ENCODE data around the gene KIAA0825. TPM values are rescaled to one million over a fixed set of nuclear protein-coding genes. Genes with fewer than 3 reads are reported as not detected.

KIAA0825 gene
- total RNA-seq, 1 experiment from 2014 or later = 1.3 TPM

DNA sequence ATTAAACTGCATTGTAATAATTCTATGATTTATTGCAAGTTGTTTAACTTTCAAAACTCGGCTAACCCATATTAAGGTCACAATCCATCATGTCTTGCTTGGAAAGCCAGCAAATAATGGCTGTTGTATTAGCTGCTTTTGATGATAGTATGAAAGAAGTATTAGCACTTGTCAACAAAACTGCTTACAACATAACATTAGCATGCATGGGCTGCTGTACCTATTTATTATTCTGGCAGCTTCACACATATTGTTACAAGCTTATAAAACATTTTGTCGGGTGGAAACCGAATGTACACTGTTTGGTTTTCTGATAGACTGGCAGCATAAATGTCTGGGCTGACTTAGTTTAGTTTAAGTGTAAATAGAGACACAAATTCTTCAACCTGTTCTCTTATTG, 378.3 kb downstream of the KIAA0825 start (continued):
- TF ChIP-seq, protein P1, sequence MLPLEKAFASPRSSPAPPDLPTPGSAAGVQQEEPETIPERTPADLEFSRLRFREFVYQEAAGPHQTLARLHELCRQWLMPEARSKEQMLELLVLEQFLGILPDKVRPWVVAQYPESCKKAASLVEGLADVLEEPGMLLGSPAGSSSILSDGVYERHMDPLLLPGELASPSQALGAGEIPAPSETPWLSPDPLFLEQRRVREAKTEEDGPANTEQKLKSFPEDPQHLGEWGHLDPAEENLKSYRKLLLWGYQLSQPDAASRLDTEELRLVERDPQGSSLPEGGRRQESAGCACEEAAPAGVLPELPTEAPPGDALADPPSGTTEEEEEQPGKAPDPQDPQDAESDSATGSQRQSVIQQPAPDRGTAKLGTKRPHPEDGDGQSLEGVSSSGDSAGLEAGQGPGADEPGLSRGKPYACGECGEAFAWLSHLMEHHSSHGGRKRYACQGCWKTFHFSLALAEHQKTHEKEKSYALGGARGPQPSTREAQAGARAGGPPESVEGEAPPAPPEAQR (CRISPR knock-in tag; IDR thresholded peaks at IDR 0.05) = no peak
- TF ChIP-seq, protein P2, sequence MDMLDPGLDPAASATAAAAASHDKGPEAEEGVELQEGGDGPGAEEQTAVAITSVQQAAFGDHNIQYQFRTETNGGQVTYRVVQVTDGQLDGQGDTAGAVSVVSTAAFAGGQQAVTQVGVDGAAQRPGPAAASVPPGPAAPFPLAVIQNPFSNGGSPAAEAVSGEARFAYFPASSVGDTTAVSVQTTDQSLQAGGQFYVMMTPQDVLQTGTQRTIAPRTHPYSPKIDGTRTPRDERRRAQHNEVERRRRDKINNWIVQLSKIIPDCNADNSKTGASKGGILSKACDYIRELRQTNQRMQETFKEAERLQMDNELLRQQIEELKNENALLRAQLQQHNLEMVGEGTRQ (CRISPR knock-in tag; IDR thresholded peaks at IDR 0.05) = no peak
- TF ChIP-seq ZNF671 (CRISPR knock-in tag; IDR thresholded peaks at IDR 0.05) = no peak
- TF ChIP-seq FOXK1 (CRISPR knock-in tag; IDR thresholded peaks at IDR 0.05) = no peak
- TF ChIP-seq, protein P3, sequence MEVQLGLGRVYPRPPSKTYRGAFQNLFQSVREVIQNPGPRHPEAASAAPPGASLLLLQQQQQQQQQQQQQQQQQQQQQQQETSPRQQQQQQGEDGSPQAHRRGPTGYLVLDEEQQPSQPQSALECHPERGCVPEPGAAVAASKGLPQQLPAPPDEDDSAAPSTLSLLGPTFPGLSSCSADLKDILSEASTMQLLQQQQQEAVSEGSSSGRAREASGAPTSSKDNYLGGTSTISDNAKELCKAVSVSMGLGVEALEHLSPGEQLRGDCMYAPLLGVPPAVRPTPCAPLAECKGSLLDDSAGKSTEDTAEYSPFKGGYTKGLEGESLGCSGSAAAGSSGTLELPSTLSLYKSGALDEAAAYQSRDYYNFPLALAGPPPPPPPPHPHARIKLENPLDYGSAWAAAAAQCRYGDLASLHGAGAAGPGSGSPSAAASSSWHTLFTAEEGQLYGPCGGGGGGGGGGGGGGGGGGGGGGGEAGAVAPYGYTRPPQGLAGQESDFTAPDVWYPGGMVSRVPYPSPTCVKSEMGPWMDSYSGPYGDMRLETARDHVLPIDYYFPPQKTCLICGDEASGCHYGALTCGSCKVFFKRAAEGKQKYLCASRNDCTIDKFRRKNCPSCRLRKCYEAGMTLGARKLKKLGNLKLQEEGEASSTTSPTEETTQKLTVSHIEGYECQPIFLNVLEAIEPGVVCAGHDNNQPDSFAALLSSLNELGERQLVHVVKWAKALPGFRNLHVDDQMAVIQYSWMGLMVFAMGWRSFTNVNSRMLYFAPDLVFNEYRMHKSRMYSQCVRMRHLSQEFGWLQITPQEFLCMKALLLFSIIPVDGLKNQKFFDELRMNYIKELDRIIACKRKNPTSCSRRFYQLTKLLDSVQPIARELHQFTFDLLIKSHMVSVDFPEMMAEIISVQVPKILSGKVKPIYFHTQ (CRISPR knock-in tag; IDR thresholded peaks at IDR 0.05) = no peak
- no peak for TF ChIP-seq ZNF263 (CRISPR knock-in tag; IDR thresholded peaks at IDR 0.05; ENCODE audit: low read depth)
- TF ChIP-seq ZNF138 (CRISPR knock-in tag; conservative IDR thresholded peaks at IDR 0.05) = no peak
- TF ChIP-seq TCF7 (CRISPR knock-in tag; IDR thresholded peaks at IDR 0.05; ENCODE audit: low read depth) = no peak
- TF ChIP-seq MYBL2 (CRISPR knock-in tag; IDR thresholded peaks at IDR 0.05) = no peak
- TF ChIP-seq, protein P4, sequence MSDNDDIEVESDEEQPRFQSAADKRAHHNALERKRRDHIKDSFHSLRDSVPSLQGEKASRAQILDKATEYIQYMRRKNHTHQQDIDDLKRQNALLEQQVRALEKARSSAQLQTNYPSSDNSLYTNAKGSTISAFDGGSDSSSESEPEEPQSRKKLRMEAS (CRISPR knock-in tag; IDR thresholded peaks at IDR 0.05) = no peak

DNA sequence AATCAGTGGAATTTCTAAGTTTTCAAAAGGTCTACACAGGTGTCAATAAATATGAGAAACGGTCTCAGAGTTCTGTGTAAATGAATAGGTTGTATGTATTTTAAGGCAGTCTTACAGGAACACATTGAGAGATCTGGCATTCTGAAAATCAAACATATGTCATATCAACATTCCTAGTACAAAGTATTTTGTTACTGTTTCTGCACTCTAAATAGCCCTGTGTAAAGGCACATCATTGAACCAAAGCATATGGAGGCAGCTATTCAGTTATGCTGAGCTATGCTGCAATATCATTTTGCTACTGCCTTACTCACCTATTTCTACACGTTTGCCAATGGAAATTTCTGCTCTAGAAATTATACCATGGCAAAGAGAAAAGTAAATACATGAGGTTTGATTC, 379.1 kb downstream of the KIAA0825 start:
- ChIA-PET CTCF (no interaction called here), POLR2A (no interaction called here)
- H3K36me3 Mint-ChIP-seq = peaks cover 23% of the 10 kb centered on the region

More for the DNA sequence above, 379.1 kb downstream of the KIAA0825 start:
- Mint-ChIP-seq H3K27me3 (ENCODE audit: low read depth) (no peaks in the 10 kb centered on the region), H3K4me1 (peaks cover 23% of the 10 kb centered on the region), H3K27ac (no peak overlapping the region), H3K9me3 (peaks cover 21% of the 10 kb centered on the region), H3K4me3 (no peak overlapping the region)
- ATAC-seq (no peak), DNase-seq (ENCODE audit: low spot score) (no peak)
- TF ChIP-seq, protein P5, sequence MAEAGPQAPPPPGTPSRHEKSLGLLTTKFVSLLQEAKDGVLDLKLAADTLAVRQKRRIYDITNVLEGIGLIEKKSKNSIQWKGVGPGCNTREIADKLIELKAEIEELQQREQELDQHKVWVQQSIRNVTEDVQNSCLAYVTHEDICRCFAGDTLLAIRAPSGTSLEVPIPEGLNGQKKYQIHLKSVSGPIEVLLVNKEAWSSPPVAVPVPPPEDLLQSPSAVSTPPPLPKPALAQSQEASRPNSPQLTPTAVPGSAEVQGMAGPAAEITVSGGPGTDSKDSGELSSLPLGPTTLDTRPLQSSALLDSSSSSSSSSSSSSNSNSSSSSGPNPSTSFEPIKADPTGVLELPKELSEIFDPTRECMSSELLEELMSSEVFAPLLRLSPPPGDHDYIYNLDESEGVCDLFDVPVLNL (CRISPR knock-in tag; IDR thresholded peaks at IDR 0.05; ENCODE audit: borderline replicate concordance, low read depth) = no peak
- TF ChIP-seq MYBL2 (CRISPR knock-in tag; IDR thresholded peaks at IDR 0.05) = no peak
- TF ChIP-seq NR2C2 (CRISPR knock-in tag; IDR thresholded peaks at IDR 0.05) = no peak
- no peak for TF ChIP-seq FOXP1 (CRISPR knock-in tag; IDR thresholded peaks at IDR 0.05; ENCODE audit: borderline replicate concordance)
- TF ChIP-seq ZNF263 (CRISPR knock-in tag; IDR thresholded peaks at IDR 0.05; ENCODE audit: low read depth) = no peak
- TF ChIP-seq NR3C1 (CRISPR knock-in tag; conservative IDR thresholded peaks at IDR 0.05; ENCODE audit: low read depth) = no peak
- no peak for TF ChIP-seq FOXJ3 (CRISPR knock-in tag; IDR thresholded peaks at IDR 0.05; ENCODE audit: borderline replicate concordance)
- TF ChIP-seq FOXK1 (CRISPR knock-in tag; IDR thresholded peaks at IDR 0.05) = no peak
- TF ChIP-seq ZNF423 (CRISPR knock-in tag; IDR thresholded peaks at IDR 0.05) = no peak
- TF ChIP-seq ZNF232 (CRISPR knock-in tag; IDR thresholded peaks at IDR 0.05) = no peak
- TF ChIP-seq, protein P6, sequence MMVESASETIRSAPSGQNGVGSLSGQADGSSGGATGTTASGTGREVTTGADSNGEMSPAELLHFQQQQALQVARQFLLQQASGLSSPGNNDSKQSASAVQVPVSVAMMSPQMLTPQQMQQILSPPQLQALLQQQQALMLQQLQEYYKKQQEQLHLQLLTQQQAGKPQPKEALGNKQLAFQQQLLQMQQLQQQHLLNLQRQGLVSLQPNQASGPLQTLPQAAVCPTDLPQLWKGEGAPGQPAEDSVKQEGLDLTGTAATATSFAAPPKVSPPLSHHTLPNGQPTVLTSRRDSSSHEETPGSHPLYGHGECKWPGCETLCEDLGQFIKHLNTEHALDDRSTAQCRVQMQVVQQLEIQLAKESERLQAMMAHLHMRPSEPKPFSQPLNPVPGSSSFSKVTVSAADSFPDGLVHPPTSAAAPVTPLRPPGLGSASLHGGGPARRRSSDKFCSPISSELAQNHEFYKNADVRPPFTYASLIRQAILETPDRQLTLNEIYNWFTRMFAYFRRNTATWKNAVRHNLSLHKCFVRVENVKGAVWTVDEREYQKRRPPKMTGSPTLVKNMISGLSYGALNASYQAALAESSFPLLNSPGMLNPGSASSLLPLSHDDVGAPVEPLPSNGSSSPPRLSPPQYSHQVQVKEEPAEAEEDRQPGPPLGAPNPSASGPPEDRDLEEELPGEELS (CRISPR knock-in tag; IDR thresholded peaks at IDR 0.05) = no peak
- TF ChIP-seq, protein P7, sequence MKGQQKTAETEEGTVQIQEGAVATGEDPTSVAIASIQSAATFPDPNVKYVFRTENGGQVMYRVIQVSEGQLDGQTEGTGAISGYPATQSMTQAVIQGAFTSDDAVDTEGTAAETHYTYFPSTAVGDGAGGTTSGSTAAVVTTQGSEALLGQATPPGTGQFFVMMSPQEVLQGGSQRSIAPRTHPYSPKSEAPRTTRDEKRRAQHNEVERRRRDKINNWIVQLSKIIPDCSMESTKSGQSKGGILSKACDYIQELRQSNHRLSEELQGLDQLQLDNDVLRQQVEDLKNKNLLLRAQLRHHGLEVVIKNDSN (CRISPR knock-in tag; IDR thresholded peaks at IDR 0.05) = no peak
- no peak for TF ChIP-seq SOX15 (CRISPR knock-in tag; IDR thresholded peaks at IDR 0.05)
- no peak for TF ChIP-seq ZNF219 (CRISPR knock-in tag; IDR thresholded peaks at IDR 0.05; ENCODE audit: borderline replicate concordance)
